Spinal cord (tissue), 10 donors: ENCODE data around the gene IFI27L2. TPM values are rescaled to one million over a fixed set of nuclear protein-coding genes. Genes with fewer than 3 reads are reported as not detected.
A peak's percentile ranks its signal among the peaks of the same experiment; 100 is the strongest.

Source experiments
- DNase-seq, 6 donors: peaks; one replicate each; pipeline versions ENCODE4 v3.0.0 to v3.0.0-alpha.2; 2013 to 2015; ENCODE audit warnings: low spot score in 6 of 6, low read depth in 4 of 6
- H3K27ac ChIP-seq: one replicate; pipeline ENCODE4 v1.5.1; 2013; ENCODE audit warnings: low read depth, low read length, control low read depth
- H3K27me3 ChIP-seq: one replicate; pipeline ENCODE4 v1.6.1; 2013; ENCODE audit warnings: low read length; ENCODE audit not compliant: control insufficient read depth, insufficient read depth
- H3K36me3 ChIP-seq: one replicate; pipeline ENCODE4 v1.6.1; 2013; ENCODE audit warnings: low read length; ENCODE audit not compliant: control insufficient read depth, insufficient read depth
- H3K4me1 ChIP-seq: one replicate; pipeline ENCODE4 v1.6.1; 2013; ENCODE audit warnings: low read length; ENCODE audit not compliant: control insufficient read depth, insufficient read depth
- H3K4me3 ChIP-seq: one replicate; pipeline ENCODE4 v1.5.1; 2013; ENCODE audit warnings: low read depth, low read length, control low read depth
- H3K9me3 ChIP-seq: one replicate; pipeline ENCODE4 v1.6.1; 2013; ENCODE audit warnings: low read length; ENCODE audit not compliant: control insufficient read depth, insufficient read depth
- WGBS: methylation state at CpG from one replicate; pipeline ENCODE4 v1.1.5; 2013; ENCODE audit warnings: missing lambda C conversion rate; ENCODE audit not compliant: insufficient coverage; 5-methylcytosine and 5-hydroxymethylcytosine counted together
- polyA plus RNA-seq, 2 donors: library from polyadenylated mRNA; unstranded; fragments of 120-200 nt; gene quantifications; one replicate each; pipeline ENCODE4 v1.2.1, GENCODE V29; 2013; ENCODE audit not compliant: insufficient read length in 2 of 2
- total RNA-seq, 2 donors: library from RNA; depleted of rRNA in 1 of 2; stranded (reverse); fragments of 120-200 nt in 1 of 2; fragments of >200 nt in 1 of 2; gene quantifications; one replicate each; pipeline versions ENCODE4 v1.2.3 to v1.2.4, GENCODE V29; 2013 to 2014
- donor health status: healthy.

Gene IFI27L2
- total and polyA plus RNA-seq, 4 donors, result 38.4 to 114 (median 103) TPM

DNA sequence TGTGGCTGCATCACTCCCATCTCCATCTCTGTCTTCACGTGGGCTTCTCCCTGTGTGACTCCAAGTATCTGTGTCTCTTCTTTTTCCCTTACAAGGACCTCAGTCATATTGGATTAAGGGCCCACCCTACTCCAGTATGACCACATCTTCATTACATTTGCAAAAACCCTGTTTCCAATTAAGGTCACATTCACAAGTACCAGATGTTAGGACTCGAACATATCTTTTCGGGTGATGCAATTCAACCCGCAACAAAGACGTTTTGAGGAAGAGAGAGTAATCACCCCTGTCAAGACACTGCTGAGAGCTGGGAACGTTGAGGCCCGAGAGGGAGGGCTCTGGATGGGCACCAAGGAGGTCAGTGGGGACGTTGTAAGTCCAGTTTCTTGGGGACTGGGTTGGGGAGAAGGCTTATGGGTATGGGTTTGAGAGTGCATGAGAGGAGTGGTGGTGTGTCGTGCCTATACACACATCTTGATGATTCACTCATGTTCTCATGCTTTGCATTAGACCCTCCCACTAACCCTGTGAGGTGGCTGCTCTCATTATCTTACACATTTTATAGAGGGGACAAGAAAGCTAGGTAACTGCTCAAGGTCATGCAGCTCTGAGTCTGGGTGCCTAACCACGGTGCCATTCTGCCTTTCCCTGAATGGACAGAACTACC lies 30.9 kb downstream of the IFI27L2 start:
- no peak for DNase-seq
- peaks cover 21% of the 10 kb centered on the region for H3K4me1 ChIP-seq
- H3K27me3 ChIP-seq, result no peaks in the 10 kb centered on the region
- no peak overlapping the region for H3K27ac ChIP-seq
- H3K4me3 ChIP-seq, result no peak overlapping the region
- peaks cover 33% of the 10 kb centered on the region for H3K36me3 ChIP-seq
- H3K9me3 ChIP-seq, result no peaks in the 10 kb centered on the region
- WGBS, result 67% methylated on average over 9 of the region's 10 CpGs

DNA sequence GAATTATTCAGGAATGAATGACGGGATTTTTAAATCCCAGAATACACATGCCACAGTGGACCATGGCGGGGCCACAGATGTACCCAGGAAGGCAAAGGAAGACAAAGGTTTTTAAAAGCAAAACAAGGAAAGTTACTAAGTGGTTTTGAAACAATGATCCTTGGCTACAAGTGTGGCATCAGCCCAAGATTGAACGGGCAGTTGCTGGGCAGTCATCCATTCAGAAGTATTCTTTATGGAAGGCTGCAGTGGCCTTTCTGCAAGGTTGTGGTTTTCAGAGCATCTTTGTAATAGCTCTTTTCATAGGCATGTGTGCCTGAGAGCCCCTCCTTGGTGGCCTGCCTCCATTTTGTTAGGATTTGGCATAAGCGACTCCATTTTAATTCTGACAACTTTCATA lies 32.3 kb downstream of the IFI27L2 start:
- no peaks in the 10 kb centered on the region for H3K9me3 ChIP-seq
- peaks cover 7% of the 10 kb centered on the region for H3K4me1 ChIP-seq
- H3K27ac ChIP-seq, result no peak overlapping the region
- no peak overlapping the region for H3K4me3 ChIP-seq
- H3K36me3 ChIP-seq, result peaks cover 30% of the 10 kb centered on the region
- H3K27me3 ChIP-seq, result no peaks in the 10 kb centered on the region
- 59% methylated on average over 2 of the region's 4 CpGs for WGBS
- no peak for DNase-seq

DNA sequence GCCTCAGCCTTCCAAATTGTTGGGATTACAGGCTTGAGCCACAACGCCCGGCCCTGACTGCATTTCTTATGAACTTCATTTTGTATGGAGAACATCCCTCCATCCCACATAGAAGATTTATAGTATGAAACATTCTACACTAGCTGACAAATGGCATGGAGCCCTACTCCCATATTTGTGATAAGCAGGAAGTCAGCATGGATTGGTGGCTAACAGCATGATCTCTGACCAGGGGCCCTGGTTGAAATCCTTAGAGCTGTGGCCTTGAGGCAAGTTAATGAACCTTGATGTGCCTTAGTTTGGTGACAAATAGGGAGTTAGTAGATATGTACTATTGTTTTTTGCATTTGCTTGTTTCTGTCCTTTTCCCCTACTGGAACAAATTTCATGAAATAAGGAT lies 36.0 kb downstream of the IFI27L2 start:
- WGBS, result no CpG with 5 or more reads among the region's 2 CpGs
- Histone ChIP-seq H3K4me3 (no peak overlapping the region), H3K9me3 (no peaks in the 10 kb centered on the region), H3K27me3 (no peaks in the 10 kb centered on the region), H3K4me1 (no peaks in the 10 kb centered on the region), H3K27ac (no peak overlapping the region), H3K36me3 (peaks cover 8% of the 10 kb centered on the region)
- no peak for DNase-seq

GRCh38 chr14:94089479-94089878 lies 39.9 kb downstream of the IFI27L2 start:
- H3K4me1 ChIP-seq, result no peaks in the 10 kb centered on the region
- H3K27ac ChIP-seq, result no peak overlapping the region
- no peak overlapping the region for H3K4me3 ChIP-seq
- no peaks in the 10 kb centered on the region for H3K27me3 ChIP-seq
- no peak for DNase-seq
- 100% methylated on average over 2 of the region's 4 CpGs for WGBS
- H3K9me3 ChIP-seq, result no peaks in the 10 kb centered on the region
- no peaks in the 10 kb centered on the region for H3K36me3 ChIP-seq

DNA sequence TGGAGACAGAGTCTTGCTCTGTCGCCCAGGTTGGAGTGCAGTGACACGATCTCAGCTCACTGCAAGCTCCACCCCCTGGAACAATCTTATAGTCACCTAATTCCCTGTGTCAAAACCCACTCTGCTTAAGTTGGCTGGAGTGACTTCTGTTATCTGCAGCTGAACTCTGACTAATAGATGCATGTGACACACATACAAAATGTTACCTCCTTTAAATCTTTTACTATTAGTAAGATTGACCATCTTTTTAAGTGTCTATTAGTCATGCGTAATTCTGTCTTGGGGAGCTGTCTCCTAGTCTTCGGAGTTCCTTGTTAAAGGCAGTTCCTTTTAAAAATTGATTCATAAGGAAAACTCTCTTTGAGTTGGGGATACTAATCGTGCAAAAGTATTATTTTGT lies 40.9 kb downstream of the IFI27L2 start:
- no peak overlapping the region for H3K27ac ChIP-seq
- peaks cover 4% of the 10 kb centered on the region for H3K4me1 ChIP-seq
- no CpG with 5 or more reads among the region's 5 CpGs for WGBS
- no peaks in the 10 kb centered on the region for H3K9me3 ChIP-seq
- H3K27me3 ChIP-seq, result no peaks in the 10 kb centered on the region
- H3K4me3 ChIP-seq, result no peak overlapping the region
- H3K36me3 ChIP-seq, result no peaks in the 10 kb centered on the region
- no peak for DNase-seq

DNA sequence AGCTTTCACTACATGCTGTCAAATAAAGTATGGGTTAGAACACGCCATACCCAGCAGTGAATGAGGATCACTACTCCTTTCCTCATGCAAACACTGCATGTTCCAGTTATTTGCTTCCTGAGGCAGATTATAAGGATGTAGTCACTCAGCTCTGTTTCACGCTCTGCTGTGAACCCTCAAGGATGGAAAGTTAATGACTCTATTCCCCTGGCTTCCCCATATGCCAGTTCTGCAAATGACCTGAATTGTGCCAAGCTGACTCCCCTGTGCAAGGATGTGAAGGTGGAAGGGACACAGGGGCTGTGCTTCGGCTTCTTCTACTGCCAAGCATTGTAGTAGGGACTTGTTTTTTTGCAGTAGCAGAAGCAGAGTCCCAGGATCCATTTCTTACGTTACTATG lies 41.5 kb downstream of the IFI27L2 start:
- DNase-seq, result peak in 1 of 6 donors; percentile 66
- WGBS, result 87% methylated on average over 4 of the region's 4 CpGs

DNA sequence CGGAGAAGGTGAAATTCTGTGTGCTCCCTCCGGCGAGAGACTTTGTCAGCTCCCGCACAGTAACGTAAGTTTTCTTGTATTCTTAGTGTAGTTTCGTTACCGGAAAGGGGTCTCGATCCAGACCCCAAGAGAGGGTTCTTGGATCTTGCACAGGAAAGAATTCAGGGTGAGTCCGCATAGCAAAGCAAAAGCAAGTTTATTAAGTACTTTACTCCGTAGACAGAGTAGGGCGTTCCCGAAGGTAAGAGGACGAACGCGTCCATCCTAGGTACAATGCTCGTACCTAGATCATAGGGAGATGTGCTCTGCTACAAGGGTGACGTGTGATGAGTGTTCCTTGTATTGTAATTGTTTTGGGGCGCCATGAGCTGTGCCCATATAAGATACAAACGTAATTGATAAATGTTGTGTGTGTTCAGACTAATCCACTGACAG lies 48.0 kb downstream of the IFI27L2 start:
- Histone ChIP-seq H3K4me3 (peak overlapping the region; percentile 97), H3K4me1 (peaks cover 11% of the 10 kb centered on the region), H3K27ac (peak overlapping the region; percentile 96), H3K27me3 (no peaks in the 10 kb centered on the region), H3K36me3 (peaks cover 6% of the 10 kb centered on the region), H3K9me3 (no peaks in the 10 kb centered on the region)
- no peak for DNase-seq
- WGBS, result 0% methylated on average over 16 of the region's 19 CpGs

More for the DNA sequence above, 41.5 kb downstream of the IFI27L2 start:
- Histone ChIP-seq H3K4me3 (no peak overlapping the region), H3K27me3 (no peaks in the 10 kb centered on the region), H3K36me3 (no peaks in the 10 kb centered on the region), H3K27ac (no peak overlapping the region), H3K9me3 (no peaks in the 10 kb centered on the region), H3K4me1 (peaks cover 4% of the 10 kb centered on the region)

DNA sequence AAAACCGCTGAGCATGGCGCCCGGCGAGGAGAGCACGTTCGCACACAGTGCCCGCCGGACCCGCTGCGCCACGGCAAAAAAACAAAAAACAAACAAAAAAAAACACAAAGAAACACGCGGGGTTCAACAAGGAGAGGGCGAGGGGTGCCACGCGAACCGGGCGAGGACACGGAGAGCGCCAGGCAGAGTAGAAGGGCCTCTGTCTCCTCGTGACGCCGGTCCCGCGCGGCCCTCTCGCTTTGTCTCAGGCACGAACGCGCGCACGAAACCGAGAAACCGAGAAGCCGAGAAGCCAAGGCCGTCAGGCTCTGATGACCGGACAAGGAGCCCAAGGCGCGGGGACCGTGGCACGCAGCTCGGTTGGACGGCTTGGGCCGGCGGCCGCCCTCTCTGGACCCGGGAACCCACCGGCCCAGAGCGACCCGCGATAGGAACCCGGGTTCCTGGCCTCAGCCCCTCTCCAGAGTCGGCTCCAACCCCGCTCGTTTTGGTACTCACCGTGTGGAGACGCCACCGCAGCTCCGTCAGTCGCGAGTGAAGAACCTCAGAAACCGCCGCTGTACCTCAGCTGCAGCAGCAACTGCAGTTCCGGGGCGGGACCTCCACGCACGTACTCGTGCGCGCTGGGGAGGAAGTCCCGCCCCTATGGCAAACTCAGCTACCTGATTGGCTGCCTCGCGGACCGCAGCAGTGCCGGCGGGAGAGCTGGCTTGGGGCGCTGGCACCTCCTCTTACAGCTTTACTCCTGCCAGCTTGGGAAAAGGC lies 48.6 kb downstream of the IFI27L2 start, which contains the start of the genes DDX24 and IFI27L1:
TSS of gene DDX24 (minus strand) at position 582 of the 765 bp plus-strand sequence. CDS start 1,460 bp downstream, outside the sequence.
TSS of gene IFI27L1 (plus strand) at position 690 of the 765 bp plus-strand sequence. CDS start 15,628 bp downstream, outside the sequence.
- Histone ChIP-seq H3K4me3 (peak within 1 kb of the TSS; percentile 97), H3K9me3 (no peaks in the 10 kb centered on the region), H3K27me3 (no peaks in the 10 kb centered on the region), H3K27ac (peak within 1 kb of the TSS; percentile 96), H3K36me3 (peaks cover 9% of the 10 kb centered on the region), H3K4me1 (peaks cover 15% of the 10 kb centered on the region)
- peak; percentile 82 to 99 (median 90) for DNase-seq
- WGBS, result under 1% methylated on average over 75 of the region's 77 CpGs

- peak in 3 of 6 donors; percentile 36 to 84 (median 77) for DNase-seq
- WGBS, result under 1% methylated on average over 11 of the region's 15 CpGs
- peaks cover 9% of the 10 kb centered on the region for H3K36me3 ChIP-seq
- peak overlapping the region; percentile 97 for H3K4me3 ChIP-seq
- peaks cover 15% of the 10 kb centered on the region for H3K4me1 ChIP-seq
- H3K9me3 ChIP-seq, result no peaks in the 10 kb centered on the region
- peak overlapping the region; percentile 96 for H3K27ac ChIP-seq
- H3K27me3 ChIP-seq, result no peaks in the 10 kb centered on the region
These were observed 49.3 kb downstream of the IFI27L2 start for GRCh38 chr14:94079891-94080620.
